Endothelial cell of umbilical vein (primary cell): ENCODE results near the gene INPP4B.

Source experiments
- EZH2 ChIP-seq: IDR thresholded peaks from 2 replicates; pipeline ENCODE4 v1.6.1; 2012; ENCODE audit warnings: borderline replicate concordance, low read depth, mild to moderate bottlenecking, moderate library complexity, low read length, inconsistent platforms; ENCODE audit not compliant: severe bottlenecking
- GATA2 ChIP-seq: IDR thresholded peaks from 2 replicates; pipeline ENCODE4 v1.7.0; 2011; ENCODE audit warnings: low read depth, mild to moderate bottlenecking, moderate library complexity, mixed read lengths, low read length; ENCODE audit not compliant: insufficient read length, insufficient read depth
- JUN ChIP-seq: IDR thresholded peaks from 2 replicates; pipeline ENCODE4 v1.6.1; 2011; ENCODE audit warnings: borderline replicate concordance, low read depth; ENCODE audit not compliant: insufficient read length, insufficient read depth
- MYC ChIP-seq: IDR thresholded peaks from one replicate; pipeline ENCODE4 v1.6.1; 2011; ENCODE audit warnings: mild to moderate bottlenecking, low read depth, low read length
- POLR2A ChIP-seq: IDR thresholded peaks from 2 replicates; pipeline ENCODE4 v1.6.1; 2012; ENCODE audit warnings: low read depth, mild to moderate bottlenecking, control low read depth, low read length
- POLR2AphosphoS5 ChIP-seq: IDR thresholded peaks from 2 replicates; pipeline ENCODE4 v1.6.1; 2012; ENCODE audit warnings: low read depth, mild to moderate bottlenecking, control low read depth, low read length, moderate library complexity; ENCODE audit not compliant: insufficient read depth
- TF ChIP-seq, protein P1 (sequence below), 2 donors: IDR thresholded peaks; 1 replicate in 1 of 2; 2 replicates in 1 of 2; pipeline ENCODE4 v1.5.1; 2011; ENCODE audit warnings: low read length in 2 of 2, mild to moderate bottlenecking in 2 of 2, moderate library complexity in 2 of 2, control low read depth in 1 of 2, inconsistent platforms in 1 of 2, low read depth in 1 of 2; ENCODE audit not compliant: insufficient read depth in 1 of 2; ENCODE audit errors: extremely low read depth in 1 of 2

- TF ChIP-seq POLR2A (no peak), GATA2 (no peak), JUN (no peak), MYC (no peak), EZH2 (no peak), POLR2AphosphoS5 (no peak)
- TF ChIP-seq, protein P1, sequence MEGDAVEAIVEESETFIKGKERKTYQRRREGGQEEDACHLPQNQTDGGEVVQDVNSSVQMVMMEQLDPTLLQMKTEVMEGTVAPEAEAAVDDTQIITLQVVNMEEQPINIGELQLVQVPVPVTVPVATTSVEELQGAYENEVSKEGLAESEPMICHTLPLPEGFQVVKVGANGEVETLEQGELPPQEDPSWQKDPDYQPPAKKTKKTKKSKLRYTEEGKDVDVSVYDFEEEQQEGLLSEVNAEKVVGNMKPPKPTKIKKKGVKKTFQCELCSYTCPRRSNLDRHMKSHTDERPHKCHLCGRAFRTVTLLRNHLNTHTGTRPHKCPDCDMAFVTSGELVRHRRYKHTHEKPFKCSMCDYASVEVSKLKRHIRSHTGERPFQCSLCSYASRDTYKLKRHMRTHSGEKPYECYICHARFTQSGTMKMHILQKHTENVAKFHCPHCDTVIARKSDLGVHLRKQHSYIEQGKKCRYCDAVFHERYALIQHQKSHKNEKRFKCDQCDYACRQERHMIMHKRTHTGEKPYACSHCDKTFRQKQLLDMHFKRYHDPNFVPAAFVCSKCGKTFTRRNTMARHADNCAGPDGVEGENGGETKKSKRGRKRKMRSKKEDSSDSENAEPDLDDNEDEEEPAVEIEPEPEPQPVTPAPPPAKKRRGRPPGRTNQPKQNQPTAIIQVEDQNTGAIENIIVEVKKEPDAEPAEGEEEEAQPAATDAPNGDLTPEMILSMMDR (IDR thresholded peaks at IDR 0.05; ENCODE audit: extremely low read depth in 1 of 2, insufficient read depth in 1 of 2, low read depth in 1 of 2, low read length in 2 of 2), result no peak
These were observed 527.8 kb downstream of the INPP4B start for GRCh38 chr4:142318280-142318679.
